SK-N-SH (cell line): ENCODE measurements around the gene CHD2. TPM values are rescaled to one million over a fixed set of nuclear protein-coding genes. Genes with fewer than 3 reads are reported as not detected.

ENCODE experiments used
- CTCF ChIA-PET: fragments of 300-600, 350-600 bp; formaldehyde crosslinking; extraction: SDS; loops from one replicate; lab custom pipeline; 2021; lab: Yijun Ruan, JAX
- POLR2A ChIA-PET: fragments of 350-600 bp; sonication (Branson Sonifier 250); formaldehyde crosslinking; extraction: SDS; loops from one replicate; lab custom pipeline; 2020; ENCODE audit warnings: antibody characterized with exemption, inconsistent platforms; lab: Yijun Ruan, JAX
- DNase-seq: peaks from one replicate; pipeline ENCODE4 v3.0.0; 2012
- H2AFZ ChIP-seq: fragments of 200-600 bp; sonication (generic); 2 replicates; pipeline ENCODE4 v1.8.1; 2016; ENCODE audit warnings: antibody characterized with exemption, mild to moderate bottlenecking, low read depth
- H3F3A ChIP-seq: fragments of 200-600 bp; sonication (generic); replicated peaks from 2 replicates; pipeline ENCODE3; 2016; ENCODE audit warnings: antibody characterized with exemption, mild to moderate bottlenecking; ENCODE audit not compliant: insufficient read depth
- H3K27ac ChIP-seq, 2 experiments: fragments of 200-500 bp in 1 of 2; fragments of 200-600 bp in 1 of 2; sonication (Bioruptor generic) in 1 of 2; sonication (generic), shearing (Covaris generic) in 1 of 2; 2 replicates each; pipeline versions ENCODE4 v1.5.1 to v1.6.1; 2014 to 2016; ENCODE audit warnings: low read depth in 2 of 2, inconsistent platforms in 1 of 2, low read length in 1 of 2, mild to moderate bottlenecking in 1 of 2, mixed read lengths in 1 of 2
- H3K27me3 ChIP-seq: fragments of 200-600 bp; sonication (generic), shearing (Covaris generic); 2 replicates; pipeline ENCODE4 v1.6.1; 2016; ENCODE audit warnings: mixed run types; ENCODE audit not compliant: insufficient read depth
- H3K36me3 ChIP-seq, 2 experiments: fragments of 200-500 bp in 1 of 2; fragments of 200-600 bp in 1 of 2; sonication (Bioruptor generic) in 1 of 2; sonication (generic) in 1 of 2; replicated peaks in 1 of 2; 2 replicates each; pipeline versions ENCODE3 to v1.5.1; 2014 to 2016; ENCODE audit warnings: low read length in 1 of 2, mild to moderate bottlenecking in 1 of 2; ENCODE audit not compliant: insufficient read depth in 2 of 2, control insufficient read depth in 1 of 2
- H3K4me1 ChIP-seq, 2 experiments: fragments of 200-500 bp in 1 of 2; fragments of 200-600 bp in 1 of 2; sonication (Bioruptor generic) in 1 of 2; sonication (generic), shearing (Covaris generic) in 1 of 2; 2 replicates each; pipeline versions ENCODE4 v1.5.1 to v1.6.1; 2014 to 2016; ENCODE audit warnings: low read depth in 1 of 2, low read length in 1 of 2, mixed run types in 1 of 2; ENCODE audit not compliant: insufficient read depth in 2 of 2, control insufficient read depth in 1 of 2
- H3K4me2 ChIP-seq: fragments of 200-600 bp; sonication (generic), shearing (Covaris generic); 2 replicates; pipeline ENCODE4 v1.6.1; 2017; ENCODE audit warnings: mixed run types
- H3K4me3 ChIP-seq, 2 experiments: fragments of 200-500 bp in 1 of 2; fragments of 200-600 bp in 1 of 2; sonication (Bioruptor generic) in 1 of 2; sonication (generic), shearing (Covaris generic) in 1 of 2; 2 replicates each; pipeline versions ENCODE4 v1.5.1 to v1.8.1; 2014 to 2016; ENCODE audit warnings: low read depth in 2 of 2, inconsistent platforms in 1 of 2, low read length in 1 of 2, mild to moderate bottlenecking in 1 of 2, mixed read lengths in 1 of 2, moderate library complexity in 1 of 2
- H3K79me2 ChIP-seq: fragments of 200-600 bp; sonication (generic); 2 replicates; pipeline ENCODE4 v1.8.1; 2017; ENCODE audit warnings: mild to moderate bottlenecking; ENCODE audit not compliant: insufficient read depth
- H3K9ac ChIP-seq: fragments of 200-600 bp; sonication (generic); 2 replicates; pipeline ENCODE4 v1.6.1; 2017; ENCODE audit warnings: mixed run types
- H3K9me2 ChIP-seq: fragments of 200-600 bp; sonication (generic); 2 replicates; pipeline ENCODE4 v1.6.1; 2017; ENCODE audit warnings: mixed run types
- H3K9me3 ChIP-seq: fragments of 200-600 bp; sonication (generic); 2 replicates; pipeline ENCODE4 v1.6.1; 2017; ENCODE audit warnings: mixed run types, mild to moderate bottlenecking, moderate library complexity
- H4K20me1 ChIP-seq: fragments of 200-600 bp; sonication (generic); 2 replicates; pipeline ENCODE4 v1.6.1; 2017; ENCODE audit warnings: mild to moderate bottlenecking, mixed run types; ENCODE audit not compliant: insufficient read depth
- CHD2 ChIP-seq: fragments of 150-350 bp; IDR thresholded peaks from 2 replicates; pipeline ENCODE4 v1.6.1; 2018; ENCODE audit warnings: low read length; ENCODE audit not compliant: partially characterized antibody
- CTCF ChIP-seq: fragments of 200-600 bp; sonication (generic); IDR thresholded peaks from 2 replicates; pipeline ENCODE4 v1.6.1; 2017; ENCODE audit warnings: antibody characterized with exemption, mild to moderate bottlenecking, moderate library complexity
- ELF1 ChIP-seq: IDR thresholded peaks from 2 replicates; pipeline ENCODE4 v1.4.0; 2012
- FOSL2 ChIP-seq: IDR thresholded peaks from 2 replicates; pipeline ENCODE4 v1.4.0; 2012; ENCODE audit warnings: low read depth, mild to moderate bottlenecking, moderate library complexity, borderline replicate concordance
- JUND ChIP-seq: IDR thresholded peaks from 2 replicates; pipeline ENCODE4 v1.4.0; 2012
- MAX ChIP-seq: IDR thresholded peaks from 2 replicates; pipeline ENCODE4 v1.4.0; 2012; ENCODE audit warnings: low read depth
- MEF2A ChIP-seq: IDR thresholded peaks from 2 replicates; pipeline ENCODE4 v1.4.0; 2012; ENCODE audit warnings: low read depth, borderline replicate concordance
- MXI1 ChIP-seq: IDR thresholded peaks from 2 replicates; pipeline ENCODE4 v1.6.1; 2012; ENCODE audit warnings: mild to moderate bottlenecking, low read depth, low read length, improper control_type of control experiment
- NRF1 ChIP-seq: IDR thresholded peaks from 2 replicates; pipeline ENCODE4 v1.6.1; 2012; ENCODE audit warnings: low read depth, mild to moderate bottlenecking, low read length
- PBX3 ChIP-seq: IDR thresholded peaks from 2 replicates; pipeline ENCODE4; 2012
- POLR2AphosphoS5 ChIP-seq: IDR thresholded peaks from 2 replicates; pipeline ENCODE4 v1.6.1; 2012; ENCODE audit warnings: low read depth, low read length
- RCOR1 ChIP-seq: fragments of 150-350 bp; IDR thresholded peaks from 2 replicates; pipeline ENCODE4 v1.6.1; 2017; ENCODE audit warnings: antibody characterized with exemption, low read length
- REST ChIP-seq: IDR thresholded peaks from 2 replicates; pipeline ENCODE4 v1.6.1; 2012; ENCODE audit warnings: mild to moderate bottlenecking, low read depth, low read length, moderate library complexity
- RXRA ChIP-seq: IDR thresholded peaks from 2 replicates; pipeline ENCODE4 v1.4.0; 2012; ENCODE audit warnings: low read depth, mild to moderate bottlenecking, borderline replicate concordance
- SIN3A ChIP-seq: IDR thresholded peaks from 2 replicates; pipeline ENCODE4 v1.6.1; 2012; ENCODE audit warnings: low read depth, mild to moderate bottlenecking, low read length, moderate library complexity, borderline replicate concordance
- TAF1 ChIP-seq: IDR thresholded peaks from 2 replicates; pipeline ENCODE4 v1.6.1; 2012; ENCODE audit warnings: low read depth, mild to moderate bottlenecking, low read length, moderate library complexity, borderline replicate concordance
- TEAD4 ChIP-seq: IDR thresholded peaks from 2 replicates; pipeline ENCODE4 v1.4.0; 2012; ENCODE audit warnings: mild to moderate bottlenecking, borderline replicate concordance; ENCODE audit not compliant: insufficient read depth
- USF1 ChIP-seq: IDR thresholded peaks from 2 replicates; pipeline ENCODE4 v1.4.0; 2012; ENCODE audit warnings: low read depth, borderline replicate concordance
- WGBS: methylation state at CpG from one replicate; pipeline ENCODE4 v1.1.6; 2017; ENCODE audit warnings: low lambda C conversion rate; 5-methylcytosine and 5-hydroxymethylcytosine counted together
- polyA plus RNA-seq, 3 experiments: library from polyadenylated mRNA; depleted of rRNA; stranded (reverse); fragments of >200 nt; gene quantifications; 2 replicates each; pipeline ENCODE4 v1.2.3, GENCODE V29; 2012

The CHD2 gene
- polyA plus RNA-seq, 1 of the 3 experiments (the other 2 are of a cell fraction), result 25.3 TPM

GRCh38 chr15:93046120-93046519, 146.0 kb downstream of the CHD2 start:
- DNase-seq, result no peak
- no peak for TF ChIP-seq PBX3
- no peak for TF ChIP-seq CTCF
- TF ChIP-seq MAX, result no peak
- no peak for TF ChIP-seq TEAD4
- no peak for TF ChIP-seq SIN3A
- TF ChIP-seq NRF1, result no peak
- no peak for TF ChIP-seq FOSL2
- no peaks in the 10 kb centered on the region for H3K9me2 ChIP-seq
- WGBS, result 62% methylated on average over 4 of the region's 4 CpGs
- H3K4me3 ChIP-seq, result no peak overlapping the region
- no peak overlapping the region for H3K27ac ChIP-seq
- H3K4me2 ChIP-seq, result no peak overlapping the region
- H3K36me3 ChIP-seq, result no peaks in the 10 kb centered on the region
- no peaks in the 10 kb centered on the region for H4K20me1 ChIP-seq
- H3K79me2 ChIP-seq, result no peaks in the 10 kb centered on the region
- ChIA-PET CTCF (interaction anchor here (0.9 to 1.8 kb wide), 4 partner anchors 10 to 1074 kb away, joined by 4 to 7 read pairs (median 5); no protein-coding TSS in a partner anchor), POLR2A (no interaction called here)
- no peak overlapping the region for H3K9ac ChIP-seq
- no peaks in the 10 kb centered on the region for H3K27me3 ChIP-seq
- no peaks in the 10 kb centered on the region for H3K9me3 ChIP-seq
- no peaks in the 10 kb centered on the region for H3F3A ChIP-seq
- H2AFZ ChIP-seq, result no peak overlapping the region
- H3K4me1 ChIP-seq, result no peaks in the 10 kb centered on the region

GRCh38 chr15:93046721-93047120, 146.6 kb downstream of the CHD2 start:
- H3K9ac ChIP-seq, result no peak overlapping the region
- H4K20me1 ChIP-seq, result no peaks in the 10 kb centered on the region
- H3K79me2 ChIP-seq, result no peaks in the 10 kb centered on the region
- no peak overlapping the region for H3K4me2 ChIP-seq
- no peaks in the 10 kb centered on the region for H3K27me3 ChIP-seq
- H3F3A ChIP-seq, result no peaks in the 10 kb centered on the region
- WGBS, result 41% methylated on average over 7 of the region's 7 CpGs
- H2AFZ ChIP-seq, result no peak overlapping the region
- H3K4me1 ChIP-seq, result no peaks in the 10 kb centered on the region
- H3K27ac ChIP-seq, result no peak overlapping the region
- CTCF ChIA-PET, result interaction anchor here (0.9 to 1.8 kb wide), 4 partner anchors 16 to 1074 kb away, joined by 3 to 7 read pairs (median 5); no protein-coding TSS in a partner anchor
- no peaks in the 10 kb centered on the region for H3K36me3 ChIP-seq
- no peaks in the 10 kb centered on the region for H3K9me2 ChIP-seq
- no peak overlapping the region for H3K4me3 ChIP-seq
- DNase-seq, result no peak
- no peaks in the 10 kb centered on the region for H3K9me3 ChIP-seq
- POLR2A ChIA-PET, result no interaction called here
- TF ChIP-seq CTCF (no peak), USF1 (no peak), TAF1 (no peak), CHD2 (no peak), NRF1 (no peak), RCOR1 (no peak), POLR2AphosphoS5 (no peak), JUND (no peak), MXI1 (no peak), RXRA (no peak), MAX (no peak), REST (no peak), MEF2A (no peak), ELF1 (no peak)
